Measurements from ENCODE around the gene PRKCA.
A peak's percentile ranks its signal among the peaks of the same experiment; 100 is the strongest.
"Not testable (repeated sequence)": the region's sequence is repeated elsewhere in the genome, so short reads cannot be mapped to it uniquely, and the experiment has no call there.

Gene PRKCA

DNA sequence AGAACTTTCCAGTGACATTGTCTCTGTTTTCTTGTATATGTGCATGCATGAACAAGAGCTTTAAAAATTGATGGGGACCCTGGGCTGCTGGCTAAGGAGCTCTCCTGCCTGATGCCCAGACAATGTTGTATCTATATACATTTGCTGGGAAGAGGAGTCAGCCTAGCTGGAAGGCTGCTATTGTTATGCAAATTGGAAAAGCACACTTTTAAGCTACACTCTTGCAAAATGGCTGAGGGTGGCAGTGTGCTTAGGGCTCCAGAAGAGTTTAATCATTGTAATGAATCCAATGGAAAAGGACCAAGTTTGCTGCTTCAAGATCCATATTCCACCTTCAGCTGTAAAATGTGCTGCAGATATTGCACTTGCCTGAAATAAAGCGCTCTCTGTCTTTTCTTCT, 171.8 kb downstream of the PRKCA start:
- WGBS (ENCODE audit: insufficient coverage, insufficient read length), result no CpG with 5 or more reads among the region's 1 CpG
- peak overlapping the region; percentile 68 for H3K27ac ChIP-seq (ENCODE audit: low read length)

GRCh38 chr17:66474806-66475497, 172.5 kb downstream of the PRKCA start:
- Histone ChIP-seq H3K27me3 (ENCODE audit: control insufficient read depth, insufficient read depth, low read length) (no peaks in the 10 kb centered on the region), H3K36me3 (ENCODE audit: control insufficient read depth, insufficient read depth, low read length) (no peaks in the 10 kb centered on the region), H3K4me1 (ENCODE audit: control insufficient read depth, insufficient read depth, low read length) (peaks cover 4% of the 10 kb centered on the region; the same call in 1 of the 2 replicates), H3K4me3 (ENCODE audit: low read length) (no peak overlapping the region), H3K27ac (ENCODE audit: low read length) (peak overlapping the region; percentile 68), H3K9me3 (ENCODE audit: control insufficient read depth, insufficient read depth, low read length) (no peaks in the 10 kb centered on the region)
- no peak for DNase-seq (ENCODE audit: low read depth, low spot score)
- no CpG with 5 or more reads among the region's 8 CpGs for WGBS (ENCODE audit: insufficient coverage, insufficient read length)

More for the DNA sequence above, 171.8 kb downstream of the PRKCA start:
- Histone ChIP-seq H3K4me3 (ENCODE audit: low read length) (no peak overlapping the region), H3K36me3 (ENCODE audit: control insufficient read depth, insufficient read depth, low read length) (no peaks in the 10 kb centered on the region), H3K9me3 (ENCODE audit: control insufficient read depth, insufficient read depth, low read length) (no peaks in the 10 kb centered on the region), H3K27me3 (ENCODE audit: control insufficient read depth, insufficient read depth, low read length) (no peaks in the 10 kb centered on the region), H3K4me1 (ENCODE audit: control insufficient read depth, insufficient read depth, low read length) (peaks cover 4% of the 10 kb centered on the region; the same call in 1 of the 2 replicates)
- DNase-seq (ENCODE audit: low read depth, low spot score), result no peak

- Histone ChIP-seq H3K4me3 (ENCODE audit: low read length) (no peak overlapping the region), H3K36me3 (ENCODE audit: control insufficient read depth, insufficient read depth, low read length) (no peaks in the 10 kb centered on the region), H3K27me3 (ENCODE audit: control insufficient read depth, insufficient read depth, low read length) (no peaks in the 10 kb centered on the region), H3K9me3 (ENCODE audit: control insufficient read depth, insufficient read depth, low read length) (no peaks in the 10 kb centered on the region), H3K4me1 (ENCODE audit: control insufficient read depth, insufficient read depth, low read length) (peaks cover 4% of the 10 kb centered on the region; the same call in 1 of the 2 replicates), H3K27ac (ENCODE audit: low read length) (no peak overlapping the region)
- WGBS (ENCODE audit: insufficient coverage, insufficient read length), result no CpG with 5 or more reads among the region's 6 CpGs
- no peak for DNase-seq (ENCODE audit: low read depth, low spot score)
These were observed 173.6 kb downstream of the PRKCA start for GRCh38 chr17:66476014-66476413.

GRCh38 chr17:66477615-66478283, 175.3 kb downstream of the PRKCA start:
- no peak for DNase-seq (ENCODE audit: low read depth, low spot score)
- no peaks in the 10 kb centered on the region for H3K36me3 ChIP-seq (ENCODE audit: control insufficient read depth, insufficient read depth, low read length)
- no peak overlapping the region for H3K4me3 ChIP-seq (ENCODE audit: low read length)
- H3K9me3 ChIP-seq (ENCODE audit: control insufficient read depth, insufficient read depth, low read length), result no peaks in the 10 kb centered on the region
- H3K4me1 ChIP-seq (ENCODE audit: control insufficient read depth, insufficient read depth, low read length), result peaks cover 4% of the 10 kb centered on the region; the same call in 1 of the 2 replicates
- no CpG with 5 or more reads among the region's 11 CpGs for WGBS (ENCODE audit: insufficient coverage, insufficient read length)
- no peaks in the 10 kb centered on the region for H3K27me3 ChIP-seq (ENCODE audit: control insufficient read depth, insufficient read depth, low read length)
- H3K27ac ChIP-seq (ENCODE audit: low read length), result no peak overlapping the region

- DNase-seq (ENCODE audit: low read depth, low spot score); H3K27me3 ChIP-seq (ENCODE audit: control insufficient read depth, insufficient read depth, low read length); H3K4me1 ChIP-seq (ENCODE audit: control insufficient read depth, insufficient read depth, low read length); H3K9me3 ChIP-seq (ENCODE audit: control insufficient read depth, insufficient read depth, low read length); H3K27ac ChIP-seq (ENCODE audit: low read length); H3K4me3 ChIP-seq (ENCODE audit: low read length); H3K36me3 ChIP-seq (ENCODE audit: control insufficient read depth, insufficient read depth, low read length): not testable (repeated sequence)
- no CpG with 5 or more reads among the region's 2 CpGs for WGBS (ENCODE audit: insufficient coverage, insufficient read length)
These were observed 176.9 kb downstream of the PRKCA start for GRCh38 chr17:66479230-66479889.

DNA sequence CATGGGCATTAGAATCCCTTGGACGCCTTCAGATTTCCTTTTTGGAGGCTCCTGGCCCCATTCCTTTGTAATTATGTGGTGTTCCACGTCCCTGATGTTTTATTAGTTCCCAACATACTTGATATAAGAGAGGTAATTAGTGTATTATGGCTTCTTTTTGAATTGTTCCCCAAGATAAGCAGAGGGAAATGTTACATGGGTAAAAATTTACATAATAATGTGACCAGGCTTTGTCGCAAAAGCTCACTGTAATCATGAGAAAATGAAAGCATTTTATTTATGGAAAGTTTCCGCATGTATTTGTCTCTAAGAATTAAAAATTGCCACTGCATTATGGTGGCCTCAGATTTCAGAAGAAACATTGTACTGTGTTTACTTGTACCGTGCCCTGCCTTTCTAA, 177.8 kb downstream of the PRKCA start:
- H3K4me1 ChIP-seq (ENCODE audit: control insufficient read depth, insufficient read depth, low read length), result 0 out of 2 replicates have a peak, but pooled peaks cover 1% of the 10 kb centered on the region
- no peaks in the 10 kb centered on the region for H3K36me3 ChIP-seq (ENCODE audit: control insufficient read depth, insufficient read depth, low read length)
- no peaks in the 10 kb centered on the region for H3K9me3 ChIP-seq (ENCODE audit: control insufficient read depth, insufficient read depth, low read length)
- no peak overlapping the region for H3K27ac ChIP-seq (ENCODE audit: low read length)
- H3K27me3 ChIP-seq (ENCODE audit: control insufficient read depth, insufficient read depth, low read length), result no peaks in the 10 kb centered on the region
- no CpG with 5 or more reads among the region's 5 CpGs for WGBS (ENCODE audit: insufficient coverage, insufficient read length)
- DNase-seq (ENCODE audit: low read depth, low spot score), result no peak
- H3K4me3 ChIP-seq (ENCODE audit: low read length), result no peak overlapping the region

- Histone ChIP-seq H3K27me3 (ENCODE audit: control insufficient read depth, insufficient read depth, low read length) (no peaks in the 10 kb centered on the region), H3K4me3 (ENCODE audit: low read length) (no peak overlapping the region), H3K4me1 (ENCODE audit: control insufficient read depth, insufficient read depth, low read length) (0 out of 2 replicates have a peak, but pooled peaks cover 1% of the 10 kb centered on the region), H3K9me3 (ENCODE audit: control insufficient read depth, insufficient read depth, low read length) (no peaks in the 10 kb centered on the region), H3K27ac (ENCODE audit: low read length) (no peak overlapping the region), H3K36me3 (ENCODE audit: control insufficient read depth, insufficient read depth, low read length) (no peaks in the 10 kb centered on the region)
- WGBS (ENCODE audit: insufficient coverage, insufficient read length), result no CpG with 5 or more reads among the region's 7 CpGs
- DNase-seq (ENCODE audit: low read depth, low spot score), result no peak
These were observed 178.4 kb downstream of the PRKCA start for GRCh38 chr17:66480802-66481201.

GRCh38 chr17:66481271-66481670, 178.9 kb downstream of the PRKCA start:
- H3K4me1 ChIP-seq (ENCODE audit: control insufficient read depth, insufficient read depth, low read length), result 0 out of 2 replicates have a peak, but pooled peaks cover 1% of the 10 kb centered on the region
- no peak overlapping the region for H3K27ac ChIP-seq (ENCODE audit: low read length)
- H3K27me3 ChIP-seq (ENCODE audit: control insufficient read depth, insufficient read depth, low read length), result no peaks in the 10 kb centered on the region
- no peaks in the 10 kb centered on the region for H3K9me3 ChIP-seq (ENCODE audit: control insufficient read depth, insufficient read depth, low read length)
- no CpG with 5 or more reads among the region's 8 CpGs for WGBS (ENCODE audit: insufficient coverage, insufficient read length)
- H3K36me3 ChIP-seq (ENCODE audit: control insufficient read depth, insufficient read depth, low read length), result no peaks in the 10 kb centered on the region
- no peak for DNase-seq (ENCODE audit: low read depth, low spot score)
- no peak overlapping the region for H3K4me3 ChIP-seq (ENCODE audit: low read length)

DNA sequence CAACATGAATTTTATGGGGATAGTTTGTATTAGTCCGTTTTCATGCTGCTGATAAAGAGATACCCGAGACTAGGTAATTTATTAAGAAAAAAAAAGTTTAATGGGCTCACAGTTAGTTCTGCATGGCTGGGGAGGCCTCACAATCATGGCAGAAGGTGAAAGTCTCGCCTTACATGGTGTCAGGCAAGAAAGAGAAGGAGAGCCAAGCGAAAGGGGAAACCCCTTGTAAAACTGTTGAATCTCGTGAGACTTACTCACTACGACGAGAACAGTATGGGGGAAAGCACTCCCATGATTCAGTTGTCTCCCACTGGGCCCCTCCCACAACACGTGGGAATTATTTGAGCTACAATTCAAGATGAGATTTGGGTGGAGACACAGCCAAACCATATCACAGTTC, 181.5 kb downstream of the PRKCA start:
- Histone ChIP-seq H3K9me3 (ENCODE audit: control insufficient read depth, insufficient read depth, low read length) (no peaks in the 10 kb centered on the region), H3K4me3 (ENCODE audit: low read length) (no peak overlapping the region), H3K36me3 (ENCODE audit: control insufficient read depth, insufficient read depth, low read length) (no peaks in the 10 kb centered on the region), H3K27ac (ENCODE audit: low read length) (no peak overlapping the region), H3K27me3 (ENCODE audit: control insufficient read depth, insufficient read depth, low read length) (no peaks in the 10 kb centered on the region), H3K4me1 (ENCODE audit: control insufficient read depth, insufficient read depth, low read length) (no peaks in the 10 kb centered on the region)
- DNase-seq (ENCODE audit: low read depth, low spot score), result no peak
- no CpG with 5 or more reads among the region's 8 CpGs for WGBS (ENCODE audit: insufficient coverage, insufficient read length)

- Histone ChIP-seq H3K27ac (ENCODE audit: low read length) (no peak overlapping the region), H3K27me3 (ENCODE audit: control insufficient read depth, insufficient read depth, low read length) (no peaks in the 10 kb centered on the region), H3K36me3 (ENCODE audit: control insufficient read depth, insufficient read depth, low read length) (no peaks in the 10 kb centered on the region), H3K4me1 (ENCODE audit: control insufficient read depth, insufficient read depth, low read length) (no peaks in the 10 kb centered on the region), H3K9me3 (ENCODE audit: control insufficient read depth, insufficient read depth, low read length) (no peaks in the 10 kb centered on the region), H3K4me3 (ENCODE audit: low read length) (no peak overlapping the region)
- WGBS (ENCODE audit: insufficient coverage, insufficient read length), result no CpG with 5 or more reads among the region's 9 CpGs
- DNase-seq (ENCODE audit: low read depth, low spot score), result no peak
These were observed 183.0 kb downstream of the PRKCA start for GRCh38 chr17:66485309-66485947.

All from iPS DF 6.9 (cell line).